Activated naive CD4-positive, alpha-beta T cell treated with anti-CD3 and anti-CD28 coated beads, Interleukin-2, amount 50 U/mL, for 24 hours (primary cell): ENCODE measurements around the gene EMILIN2.
"Not testable (repeated sequence)": the region's sequence is repeated elsewhere in the genome, so short reads cannot be mapped to it uniquely, and the experiment has no call there.

ENCODE experiments used
- H3K27ac Mint-ChIP-seq: one replicate; pipeline ENCODE4 v1.8.0; 2021; ENCODE audit warnings: mild to moderate bottlenecking, mixed read lengths
- H3K27me3 Mint-ChIP-seq: one replicate; pipeline ENCODE4 v1.8.0; 2021; ENCODE audit warnings: mixed read lengths
- H3K36me3 Mint-ChIP-seq: one replicate; pipeline ENCODE4 v1.8.0; 2021; ENCODE audit warnings: mixed read lengths
- H3K4me1 Mint-ChIP-seq: one replicate; pipeline ENCODE4 v1.8.0; 2021; ENCODE audit warnings: mixed read lengths
- H3K4me3 Mint-ChIP-seq: one replicate; pipeline ENCODE4 v1.8.0; 2021; ENCODE audit warnings: mild to moderate bottlenecking, mixed read lengths
- H3K9me3 Mint-ChIP-seq: one replicate; pipeline ENCODE4 v1.8.0; 2021; ENCODE audit warnings: mixed read lengths

The EMILIN2 gene

GRCh38 chr18:2910751-2911425 lies 64.1 kb downstream of the EMILIN2 start:
- H3K27me3 Mint-ChIP-seq = no peaks in the 10 kb centered on the region
- peak overlapping the region; percentile 68 for H3K27ac Mint-ChIP-seq
- no peak overlapping the region for H3K4me3 Mint-ChIP-seq
- H3K9me3 Mint-ChIP-seq = no peaks in the 10 kb centered on the region
- no peaks in the 10 kb centered on the region for H3K36me3 Mint-ChIP-seq
- peaks cover 14% of the 10 kb centered on the region for H3K4me1 Mint-ChIP-seq

GRCh38 chr18:2911533-2911932 lies 64.7 kb downstream of the EMILIN2 start:
- Mint-ChIP-seq H3K36me3 (peaks cover under 1% of the 10 kb centered on the region), H3K4me1 (peaks cover 16% of the 10 kb centered on the region), H3K27ac (peak overlapping the region; percentile 12)

GRCh38 chr18:2912357-2913299 lies 65.8 kb downstream of the EMILIN2 start:
- H3K27ac Mint-ChIP-seq = peak overlapping the region; percentile 72

More at GRCh38 chr18:2911533-2911932, 64.7 kb downstream of the EMILIN2 start:
- no peak overlapping the region for H3K4me3 Mint-ChIP-seq
- H3K9me3 Mint-ChIP-seq = no peaks in the 10 kb centered on the region
- H3K27me3 Mint-ChIP-seq = no peaks in the 10 kb centered on the region

GRCh38 chr18:2913398-2914005 lies 66.7 kb downstream of the EMILIN2 start:
- peaks cover 6% of the 10 kb centered on the region for H3K36me3 Mint-ChIP-seq
- H3K4me1 Mint-ChIP-seq = peaks cover 21% of the 10 kb centered on the region
- no peaks in the 10 kb centered on the region for H3K27me3 Mint-ChIP-seq
- H3K9me3 Mint-ChIP-seq = no peaks in the 10 kb centered on the region
- no peak overlapping the region for H3K27ac Mint-ChIP-seq
- no peak overlapping the region for H3K4me3 Mint-ChIP-seq

More at GRCh38 chr18:2912357-2913299, 65.8 kb downstream of the EMILIN2 start:
- Mint-ChIP-seq H3K9me3 (no peaks in the 10 kb centered on the region), H3K27me3 (no peaks in the 10 kb centered on the region), H3K36me3 (peaks cover 6% of the 10 kb centered on the region), H3K4me3 (no peak overlapping the region), H3K4me1 (peaks cover 22% of the 10 kb centered on the region)

GRCh38 chr18:2914185-2914880 lies 67.5 kb downstream of the EMILIN2 start:
- Mint-ChIP-seq H3K27ac (no peak overlapping the region), H3K4me3 (no peak overlapping the region), H3K27me3 (no peaks in the 10 kb centered on the region), H3K9me3 (no peaks in the 10 kb centered on the region), H3K4me1 (peaks cover 20% of the 10 kb centered on the region), H3K36me3 (peaks cover 6% of the 10 kb centered on the region)

- Mint-ChIP-seq H3K4me1 (peaks cover 20% of the 10 kb centered on the region), H3K9me3 (no peaks in the 10 kb centered on the region), H3K4me3 (no peak overlapping the region), H3K27ac (no peak overlapping the region), H3K27me3 (no peaks in the 10 kb centered on the region), H3K36me3 (peaks cover 8% of the 10 kb centered on the region)
Observed at GRCh38 chr18:2914881-2915240, 68.1 kb downstream of the EMILIN2 start.

GRCh38 chr18:2915486-2915885 lies 68.7 kb downstream of the EMILIN2 start:
- peaks cover 11% of the 10 kb centered on the region for H3K36me3 Mint-ChIP-seq
- H3K27me3 Mint-ChIP-seq, H3K27ac Mint-ChIP-seq, H3K4me3 Mint-ChIP-seq, H3K9me3 Mint-ChIP-seq: not testable (repeated sequence)
- peaks cover 20% of the 10 kb centered on the region for H3K4me1 Mint-ChIP-seq

GRCh38 chr18:2916184-2916583 lies 69.4 kb downstream of the EMILIN2 start:
- Mint-ChIP-seq H3K9me3 (no peaks in the 10 kb centered on the region), H3K4me1 (peaks cover 20% of the 10 kb centered on the region), H3K4me3 (no peak overlapping the region), H3K27ac (no peak overlapping the region), H3K27me3 (no peaks in the 10 kb centered on the region), H3K36me3 (peaks cover 11% of the 10 kb centered on the region)

GRCh38 chr18:2917259-2918047 lies 70.6 kb downstream of the EMILIN2 start:
- Mint-ChIP-seq H3K4me3 (no peak overlapping the region), H3K4me1 (peaks cover 20% of the 10 kb centered on the region), H3K27me3 (no peaks in the 10 kb centered on the region), H3K9me3 (no peaks in the 10 kb centered on the region), H3K27ac (peak overlapping the region; percentile 68), H3K36me3 (peaks cover 11% of the 10 kb centered on the region)

- Mint-ChIP-seq H3K4me1 (peaks cover 20% of the 10 kb centered on the region), H3K36me3 (peaks cover 11% of the 10 kb centered on the region), H3K27me3 (no peaks in the 10 kb centered on the region), H3K4me3 (no peak overlapping the region), H3K9me3 (no peaks in the 10 kb centered on the region), H3K27ac (no peak overlapping the region)
Observed at GRCh38 chr18:2918761-2919550, 72.2 kb downstream of the EMILIN2 start.

GRCh38 chr18:2919600-2919999 lies 72.8 kb downstream of the EMILIN2 start:
- H3K9me3 Mint-ChIP-seq = no peaks in the 10 kb centered on the region
- H3K4me3 Mint-ChIP-seq = no peak overlapping the region
- peaks cover 11% of the 10 kb centered on the region for H3K36me3 Mint-ChIP-seq
- H3K4me1 Mint-ChIP-seq = peaks cover 20% of the 10 kb centered on the region
- no peak overlapping the region for H3K27ac Mint-ChIP-seq
- no peaks in the 10 kb centered on the region for H3K27me3 Mint-ChIP-seq

GRCh38 chr18:2920027-2920426 lies 73.2 kb downstream of the EMILIN2 start:
- H3K9me3 Mint-ChIP-seq = no peaks in the 10 kb centered on the region
- no peak overlapping the region for H3K4me3 Mint-ChIP-seq
- no peaks in the 10 kb centered on the region for H3K27me3 Mint-ChIP-seq
- H3K4me1 Mint-ChIP-seq = peaks cover 20% of the 10 kb centered on the region
- H3K27ac Mint-ChIP-seq = peak overlapping the region; percentile 30
- peaks cover 14% of the 10 kb centered on the region for H3K36me3 Mint-ChIP-seq

- Mint-ChIP-seq H3K36me3 (peaks cover 15% of the 10 kb centered on the region), H3K9me3 (no peaks in the 10 kb centered on the region), H3K4me3 (no peak overlapping the region), H3K27me3 (no peaks in the 10 kb centered on the region), H3K27ac (peak overlapping the region; percentile 30), H3K4me1 (peaks cover 20% of the 10 kb centered on the region)
Observed at GRCh38 chr18:2920546-2921343, 73.9 kb downstream of the EMILIN2 start.
